Right lobe of liver (tissue), 6 donors: ENCODE data around the gene GDPD5. TPM values are rescaled to one million over a fixed set of nuclear protein-coding genes. Genes with fewer than 3 reads are reported as not detected.

Experiments used
- ATAC-seq, 4 donors: fragments of 200-7000 bp; cut with Tn5 transposase; one replicate each; pipeline ENCODE4 v1.9.1; 2020; ENCODE audit warnings: mild to moderate bottlenecking in 4 of 4, moderate library complexity in 4 of 4
- DNase-seq, 3 donors: peaks; one replicate each; pipeline ENCODE4 v3.0.0-alpha.2; 2020
- H3K27ac ChIP-seq, 3 donors: fragments of 200-600 bp; one replicate each; pipeline ENCODE4 v1.8.0; 2022
- H3K27me3 ChIP-seq, 2 donors: fragments of 200-600 bp; one replicate each; pipeline ENCODE4 v1.8.0; 2022
- H3K36me3 ChIP-seq, 4 donors: fragments of 200-600 bp; sonication (generic) in 1 of 4; one replicate each; pipeline versions ENCODE4 v1.5.1 to v1.8.0; 2017 to 2022; ENCODE audit warnings: control low read depth in 1 of 4
- H3K4me1 ChIP-seq, 4 donors: fragments of 200-600 bp; sonication (generic) in 1 of 4; one replicate each; pipeline versions ENCODE4 v1.5.1 to v1.8.0; 2017 to 2022; ENCODE audit warnings: control low read depth in 1 of 4
- H3K4me3 ChIP-seq, 3 donors: fragments of 200-600 bp; one replicate each; pipeline ENCODE4 v1.8.0; 2022
- H3K9me3 ChIP-seq, 4 donors: fragments of 200-600 bp; sonication (generic) in 1 of 4; one replicate each; pipeline versions ENCODE4 v1.5.1 to v1.8.0; 2017 to 2022; ENCODE audit warnings: control low read depth in 1 of 4
- POLR2A ChIP-seq: fragments of 450-650 bp; IDR thresholded peaks from one replicate; pipeline ENCODE4 v1.6.1; 2017; ENCODE audit warnings: antibody characterized with exemption, mild to moderate bottlenecking
- WGBS: methylation state at CpG from one replicate; pipeline ENCODE4 v1.1.6; 2018; ENCODE audit warnings: low coverage, low lambda C conversion rate; ENCODE audit not compliant: insufficient coverage; ENCODE audit errors: missing lambda C conversion rate; 5-methylcytosine and 5-hydroxymethylcytosine counted together
- intact Hi-C, 2 donors: fragments of 100-400 bp; cut with DNase I; formaldehyde crosslinking; loops; one replicate each; pipeline versions ENCODE4 v1.11.2 to v1.14.1; 2022
- small RNA-seq, 2 experiments: library from RNA; depleted of rRNA; stranded (forward); fragments of <200 nt; gene quantifications; one replicate each; pipeline ENCODE3, GENCODE V24; 2016
- total RNA-seq, 6 experiments: library from RNA; depleted of rRNA in 2 of 6; stranded (reverse); fragments of >200 nt in 2 of 6; fragmentation: NEBNext Ultra II Directional in 3 of 6; extraction: Animal tissue kit (Norgen Biotek cat#: 25700) in 3 of 6; gene quantifications; one replicate each; pipeline versions ENCODE4 v1.1.0 to v1.2.4, GENCODE V29; 2016 to 2023
- TF ChIP-seq, protein P1 (sequence below), 4 donors: fragments of 200-600 bp in 3 of 4; fragments of 450-650 bp in 1 of 4; IDR thresholded peaks; one replicate each; pipeline versions ENCODE4 v1.5.1 to v1.8.0; 2016 to 2022; ENCODE audit warnings: antibody characterized with exemption in 4 of 4, mild to moderate bottlenecking in 2 of 4
- donor health status: DM: no; HTN: yes; CAD: no.
- donor health status: DM: no; HTN: no; CAD: no.
- donor health status: DM: no; HTN: no; CAD: no.
- donor health status: DM: no; HTN: yes; CAD: no.
- donor health status: DM: no; HTN: yes; CAD: no.

GDPD5 gene
- total RNA-seq, 6 experiments from 2014 or later, result 2.0 to 10.7 (median 4.1) TPM

DNA sequence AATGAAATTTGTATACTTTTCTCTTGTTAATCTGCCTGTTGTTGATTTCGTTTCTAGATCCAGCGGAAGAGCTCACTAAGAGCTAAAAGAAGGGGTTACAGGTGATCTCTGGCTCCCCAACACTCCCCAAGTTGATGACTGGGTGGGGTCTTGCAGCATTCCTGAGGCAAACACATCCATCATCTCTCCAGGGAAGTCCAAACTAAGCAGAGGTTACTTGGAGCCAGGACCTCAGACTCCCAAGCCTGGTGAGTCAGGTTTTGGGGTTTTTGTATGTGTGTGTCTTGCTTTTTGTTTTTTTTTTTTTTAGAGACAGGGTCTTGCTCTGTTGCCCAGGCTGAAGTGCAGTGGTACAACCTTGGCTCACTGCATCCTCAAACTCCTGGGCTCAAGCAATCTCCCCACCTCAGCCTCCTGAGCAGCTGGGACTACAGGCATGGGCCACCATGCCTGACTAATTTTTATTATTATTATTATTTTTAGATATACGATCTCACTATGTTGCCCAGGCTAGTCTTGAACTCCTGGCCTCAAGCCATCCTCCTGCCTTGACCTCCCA is 137.9 kb downstream of the GDPD5 start:
- ATAC-seq (no peak), DNase-seq (no peak)
- H3K27me3 ChIP-seq, result no peaks in the 10 kb centered on the region
- H3K9me3 ChIP-seq, result no peaks in the 10 kb centered on the region
- no peak overlapping the region for H3K27ac ChIP-seq
- TF ChIP-seq, protein P1, sequence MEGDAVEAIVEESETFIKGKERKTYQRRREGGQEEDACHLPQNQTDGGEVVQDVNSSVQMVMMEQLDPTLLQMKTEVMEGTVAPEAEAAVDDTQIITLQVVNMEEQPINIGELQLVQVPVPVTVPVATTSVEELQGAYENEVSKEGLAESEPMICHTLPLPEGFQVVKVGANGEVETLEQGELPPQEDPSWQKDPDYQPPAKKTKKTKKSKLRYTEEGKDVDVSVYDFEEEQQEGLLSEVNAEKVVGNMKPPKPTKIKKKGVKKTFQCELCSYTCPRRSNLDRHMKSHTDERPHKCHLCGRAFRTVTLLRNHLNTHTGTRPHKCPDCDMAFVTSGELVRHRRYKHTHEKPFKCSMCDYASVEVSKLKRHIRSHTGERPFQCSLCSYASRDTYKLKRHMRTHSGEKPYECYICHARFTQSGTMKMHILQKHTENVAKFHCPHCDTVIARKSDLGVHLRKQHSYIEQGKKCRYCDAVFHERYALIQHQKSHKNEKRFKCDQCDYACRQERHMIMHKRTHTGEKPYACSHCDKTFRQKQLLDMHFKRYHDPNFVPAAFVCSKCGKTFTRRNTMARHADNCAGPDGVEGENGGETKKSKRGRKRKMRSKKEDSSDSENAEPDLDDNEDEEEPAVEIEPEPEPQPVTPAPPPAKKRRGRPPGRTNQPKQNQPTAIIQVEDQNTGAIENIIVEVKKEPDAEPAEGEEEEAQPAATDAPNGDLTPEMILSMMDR (IDR thresholded peaks at IDR 0.05), result no peak
- no peak for TF ChIP-seq POLR2A
- no peaks in the 10 kb centered on the region for H3K36me3 ChIP-seq
- H3K4me3 ChIP-seq, result no peak overlapping the region
- H3K4me1 ChIP-seq, result peaks cover 0 to 4% (median 0%) of the 10 kb centered on the region in 4 donors
- intact Hi-C loops, result loop anchor here (10.0 kb wide), 2 partner anchors 53 to 63 kb away; no protein-coding TSS in a partner anchor
- 63% methylated on average over 3 of the region's 3 CpGs for WGBS

DNA sequence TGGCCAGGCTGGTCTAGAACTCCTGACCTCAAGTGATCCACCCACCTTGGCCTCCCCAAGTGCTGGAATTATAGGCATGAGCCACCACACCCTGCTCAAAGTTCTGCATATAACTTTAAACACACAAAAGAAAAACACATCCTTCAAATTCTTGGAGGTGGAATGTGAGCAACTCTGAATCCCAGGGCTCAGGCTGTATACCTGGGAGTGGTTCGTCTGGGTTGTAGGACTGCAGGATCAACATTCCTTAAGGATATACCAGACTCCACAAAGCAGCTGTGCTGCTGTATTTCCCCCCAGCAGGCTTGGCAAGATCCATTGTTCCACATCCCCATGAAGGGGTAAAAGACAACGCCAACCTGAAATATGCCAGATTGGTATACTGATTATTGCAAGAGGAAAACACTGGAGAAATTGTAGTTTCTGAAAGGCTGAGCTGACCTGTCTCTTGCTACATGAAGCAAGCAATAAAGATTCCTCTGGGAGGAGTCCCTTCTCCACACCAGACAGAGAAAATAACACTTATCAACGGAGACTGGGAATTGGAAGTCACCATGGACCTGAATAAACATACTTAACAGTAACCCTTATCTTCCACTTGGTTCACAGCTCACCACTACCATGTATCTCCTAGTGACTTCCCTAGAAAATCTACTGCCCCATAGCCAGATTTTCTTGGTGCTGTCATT is 138.7 kb downstream of the GDPD5 start:
- TF ChIP-seq, protein P1 (IDR thresholded peaks at IDR 0.05), result no peak
- no peak for TF ChIP-seq POLR2A
- no peaks in the 10 kb centered on the region for H3K9me3 ChIP-seq
- no peaks in the 10 kb centered on the region for H3K27me3 ChIP-seq
- H3K4me3 ChIP-seq, result no peak overlapping the region
- H3K27ac ChIP-seq, result no peak overlapping the region
- 50% methylated on average over 3 of the region's 3 CpGs for WGBS
- ATAC-seq (no peak), DNase-seq (no peak)
- H3K36me3 ChIP-seq, result no peaks in the 10 kb centered on the region
- H3K4me1 ChIP-seq, result peaks cover 0 to 4% (median 0%) of the 10 kb centered on the region in 4 donors
- intact Hi-C loops, result loop anchor here (10.0 kb wide), 2 partner anchors 52 to 62 kb away; no protein-coding TSS in a partner anchor

Small RNA genes within 50 kb of the gene (small RNA-seq; reads per million reads assigned to genes)
- gene SNORD15A (0 reads per million in 2 experiments), gene SNORD15B (56.7 to 71.0 reads per million in 2 experiments)

Other genes with a start within 250 kb of the GDPD5 start
- 10 to 100 TPM in 5 of 6 experiments, 1 to 10 TPM in 1; 8.6 to 26.4 (median 24.5) TPM for gene ARRB1, start 174.3 kb downstream of the GDPD5 start, total RNA-seq
- gene RPS3, start 126.4 kb downstream of the GDPD5 start, total RNA-seq, result 100 to 1,000 TPM; 311 to 560 (median 447) TPM
- gene KLHL35, start 92.7 kb downstream of the GDPD5 start, total RNA-seq, result under 1 TPM in 1 of 6 experiments, not detected in 5; 0.09 TPM
- gene SERPINH1, start 36.3 kb upstream of the GDPD5 start, total RNA-seq, result 10 to 100 TPM; 14.6 to 44.3 (median 33.8) TPM
- gene MAP6, start 143.1 kb upstream of the GDPD5 start, total RNA-seq, result under 1 TPM; 0.26 to 0.86 (median 0.58) TPM
- 100 to 1,000 TPM in 3 of 6 experiments, 10 to 100 TPM in 3; 24.3 to 164 (median 100) TPM for gene MOGAT2, start 191.9 kb upstream of the GDPD5 start, total RNA-seq
- gene DGAT2, start 242.8 kb upstream of the GDPD5 start, total RNA-seq, result 100 to 1,000 TPM in 5 of 6 experiments, 10 to 100 TPM in 1; 33.1 to 166 (median 124) TPM